HepG2 (cell line): Measurements from ENCODE around the gene AP4M1. TPM values are rescaled to one million over a fixed set of nuclear protein-coding genes. Genes with fewer than 3 reads are reported as not detected.

Experiments used
- AHR ChIP-seq: IDR thresholded peaks from 2 replicates; pipeline ENCODE4 v1.6.1; 2018; ENCODE audit warnings: missing genetic modification reagents, missing compliant biosample characterization
- ATF2 ChIP-seq: sonication (generic); formaldehyde crosslinking; IDR thresholded peaks from 2 replicates; pipeline ENCODE4 v1.4.0; 2020; ENCODE audit warnings: missing genetic modification reagents
- ATF3 ChIP-seq: sonication (generic); formaldehyde crosslinking; IDR thresholded peaks from 2 replicates; pipeline ENCODE4 v1.4.0; 2020; ENCODE audit warnings: missing genetic modification reagents
- BCL6 ChIP-seq: IDR thresholded peaks from 2 replicates; pipeline ENCODE4 v1.6.1; 2016; ENCODE audit warnings: missing genetic modification reagents, missing compliant biosample characterization
- BHLHE40 ChIP-seq: IDR thresholded peaks from 2 replicates; pipeline ENCODE4 v1.6.1; 2011; ENCODE audit warnings: low read length, improper control_type of control experiment
- CHD4 ChIP-seq: fragments of 200-600 bp; sonication (generic); IDR thresholded peaks from 2 replicates; pipeline ENCODE4 v1.7.0; 2017; ENCODE audit warnings: mild to moderate bottlenecking, low read length, borderline replicate concordance
- DMAP1 ChIP-seq: IDR thresholded peaks from 2 replicates; pipeline ENCODE4 v1.6.1; 2016
- HNRNPL ChIP-seq: fragments of 200-400 bp; formaldehyde crosslinking; IDR thresholded peaks from 2 replicates; pipeline ENCODE4 v1.6.1; 2017; ENCODE audit warnings: mild to moderate bottlenecking, low read depth, low read length
- HOMEZ ChIP-seq: IDR thresholded peaks from 2 replicates; pipeline ENCODE4 v1.6.1; 2016; ENCODE audit warnings: low read depth
- KAT7 ChIP-seq: IDR thresholded peaks from 2 replicates; pipeline ENCODE4 v1.6.1; 2018; ENCODE audit warnings: borderline replicate concordance, missing compliant biosample characterization
- KDM5A ChIP-seq: fragments of 200-600 bp; sonication (generic); IDR thresholded peaks from 2 replicates; pipeline ENCODE4 v1.7.0; 2018; ENCODE audit warnings: antibody characterized with exemption, mild to moderate bottlenecking, low read length, borderline replicate concordance
- NCOA5 ChIP-seq: sonication (generic); formaldehyde crosslinking; IDR thresholded peaks from 2 replicates; pipeline ENCODE4 v1.4.0; 2020; ENCODE audit warnings: missing genetic modification reagents
- NRL ChIP-seq: sonication (generic); formaldehyde crosslinking; IDR thresholded peaks from 2 replicates; pipeline ENCODE4 v1.5.0; 2020; ENCODE audit warnings: missing genetic modification reagents, mild to moderate bottlenecking, moderate library complexity, borderline replicate concordance
- POGK ChIP-seq: sonication (generic); formaldehyde crosslinking; conservative IDR thresholded peaks from 2 replicates; pipeline ENCODE4 v1.8.0; 2022; ENCODE audit warnings: mild to moderate bottlenecking, moderate library complexity, missing genetic modification reagents
- POGZ ChIP-seq: sonication (generic); formaldehyde crosslinking; IDR thresholded peaks from 2 replicates; pipeline ENCODE4 v1.4.0; 2020; ENCODE audit warnings: mild to moderate bottlenecking, missing genetic modification reagents
- SIN3B ChIP-seq: fragments of 150-350 bp; IDR thresholded peaks from 2 replicates; pipeline ENCODE4 v1.6.1; 2014; ENCODE audit warnings: low read length
- SRSF4 ChIP-seq: fragments of 200-400 bp; formaldehyde crosslinking; IDR thresholded peaks from one replicate; pipeline ENCODE4 v1.6.1; 2018; ENCODE audit warnings: mild to moderate bottlenecking, low read depth, low read length, moderate library complexity; ENCODE audit not compliant: poor library complexity, severe bottlenecking
- TCF12 ChIP-seq, 2 experiments: fragments of 450-650 bp in 1 of 2; sonication (generic) in 1 of 2; formaldehyde crosslinking in 1 of 2; IDR thresholded peaks; 2 replicates each; pipeline versions ENCODE4 v1.6.1 to v1.8.0; 2017 to 2022; ENCODE audit warnings: antibody characterized with exemption in 1 of 2, mild to moderate bottlenecking in 1 of 2, missing genetic modification reagents in 1 of 2, moderate library complexity in 1 of 2
- TFE3 ChIP-seq: IDR thresholded peaks from 2 replicates; pipeline ENCODE4 v1.6.1; 2016
- TOPORS ChIP-seq: sonication (generic); formaldehyde crosslinking; IDR thresholded peaks from 2 replicates; pipeline ENCODE4 v1.8.0; 2023; ENCODE audit warnings: mild to moderate bottlenecking, missing genetic modification reagents
- XBP1 ChIP-seq: sonication (generic); formaldehyde crosslinking; IDR thresholded peaks from 2 replicates; pipeline ENCODE4 v1.5.0; 2020; ENCODE audit warnings: missing genetic modification reagents
- ZNF543 ChIP-seq: sonication (generic); formaldehyde crosslinking; IDR thresholded peaks from 2 replicates; pipeline ENCODE4 v1.4.0; 2020; ENCODE audit warnings: mild to moderate bottlenecking, missing genetic modification reagents
- ZNF879 ChIP-seq: sonication (generic); formaldehyde crosslinking; IDR thresholded peaks from 2 replicates; pipeline ENCODE4 v1.8.1; 2023; ENCODE audit warnings: missing genetic modification reagents
- polyA plus RNA-seq, 8 experiments: library from polyadenylated mRNA; depleted of rRNA in 3 of 8; stranded (reverse) in 7 of 8; unstranded in 1 of 8; fragments of >200 nt; fragmentation: Illumina TruSeq in 4 of 8; extraction: Trizol in 4 of 8; gene quantifications; 2 replicates each; pipeline versions ENCODE4 v1.2.1 to v1.2.3, GENCODE V29; 2011 to 2016; ENCODE audit warnings: low read depth in 4 of 8, missing spikeins in 1 of 8, mixed read lengths in 1 of 8; ENCODE audit not compliant: insufficient read depth in 1 of 8
- total RNA-seq, 5 experiments: library from RNA; depleted of rRNA; stranded (reverse); fragments of >200 nt; fragmentation: Illumina TruSeq; extraction: Trizol; gene quantifications; 2 replicates each; pipeline ENCODE4 v1.2.3, GENCODE V29; 2016; ENCODE audit warnings: low read depth in 1 of 5

AP4M1 gene
- total and polyA plus RNA-seq, 2 of the 13 experiments (the other 11 are each of a cell fraction or from before 2014, with no cell fraction given) = 6.3 to 9.7 TPM

- peak; percentile 83 for TF ChIP-seq POGZ (CRISPR knock-in tag)
- peak; percentile 90 for TF ChIP-seq ZNF543 (CRISPR knock-in tag)
- peak; percentile 92 for TF ChIP-seq POGK
- peak; percentile 27; the same call in 1 of the 2 replicates for TF ChIP-seq ATF2
- TF ChIP-seq KDM5A = peak; percentile 81
- TF ChIP-seq AHR (CRISPR knock-in tag) = no peak
- no peak for TF ChIP-seq SRSF4
- peak; percentile 54; the same call in 1 of the 2 replicates for TF ChIP-seq ATF3
- no peak for TF ChIP-seq XBP1 (CRISPR knock-in tag)
- TF ChIP-seq DMAP1 (CRISPR knock-in tag) = peak; percentile 91
- TF ChIP-seq ZNF879 (CRISPR knock-in tag) = no peak
- no peak for TF ChIP-seq CHD4
- peak; percentile 43; the same call in 1 of the 2 replicates for TF ChIP-seq TFE3 (CRISPR knock-in tag)
- TF ChIP-seq KAT7 (CRISPR knock-in tag) = peak; percentile 54; the same call in 1 of the 2 replicates
- peak; percentile 34; the same call in 1 of the 2 replicates for TF ChIP-seq BCL6 (CRISPR knock-in tag)
- TF ChIP-seq NCOA5 = no peak
- TF ChIP-seq BHLHE40 = peak; percentile 33; the same call in 1 of the 2 replicates
- no peak for TF ChIP-seq TCF12 (IDR thresholded peaks at IDR 0.05)
- TF ChIP-seq TCF12 (CRISPR knock-in tag; IDR thresholded peaks at IDR 0.05) = no peak
- TF ChIP-seq SIN3B = peak; percentile 73
- peak; percentile 45; the same call in 1 of the 2 replicates for TF ChIP-seq HOMEZ (CRISPR knock-in tag)
- TF ChIP-seq NRL (CRISPR knock-in tag) = no peak
- TF ChIP-seq TOPORS = no peak; the same call in none of the 2 replicates
- no peak for TF ChIP-seq HNRNPL
Measured at GRCh38 chr7:100100420-100101015, 925 bp upstream of the AP4M1 start (continued).
